ENCODE measurements around the gene ABCC4. TPM values are rescaled to one million over a fixed set of nuclear protein-coding genes. Genes with fewer than 3 reads are reported as not detected.

ABCC4 gene, protein sequence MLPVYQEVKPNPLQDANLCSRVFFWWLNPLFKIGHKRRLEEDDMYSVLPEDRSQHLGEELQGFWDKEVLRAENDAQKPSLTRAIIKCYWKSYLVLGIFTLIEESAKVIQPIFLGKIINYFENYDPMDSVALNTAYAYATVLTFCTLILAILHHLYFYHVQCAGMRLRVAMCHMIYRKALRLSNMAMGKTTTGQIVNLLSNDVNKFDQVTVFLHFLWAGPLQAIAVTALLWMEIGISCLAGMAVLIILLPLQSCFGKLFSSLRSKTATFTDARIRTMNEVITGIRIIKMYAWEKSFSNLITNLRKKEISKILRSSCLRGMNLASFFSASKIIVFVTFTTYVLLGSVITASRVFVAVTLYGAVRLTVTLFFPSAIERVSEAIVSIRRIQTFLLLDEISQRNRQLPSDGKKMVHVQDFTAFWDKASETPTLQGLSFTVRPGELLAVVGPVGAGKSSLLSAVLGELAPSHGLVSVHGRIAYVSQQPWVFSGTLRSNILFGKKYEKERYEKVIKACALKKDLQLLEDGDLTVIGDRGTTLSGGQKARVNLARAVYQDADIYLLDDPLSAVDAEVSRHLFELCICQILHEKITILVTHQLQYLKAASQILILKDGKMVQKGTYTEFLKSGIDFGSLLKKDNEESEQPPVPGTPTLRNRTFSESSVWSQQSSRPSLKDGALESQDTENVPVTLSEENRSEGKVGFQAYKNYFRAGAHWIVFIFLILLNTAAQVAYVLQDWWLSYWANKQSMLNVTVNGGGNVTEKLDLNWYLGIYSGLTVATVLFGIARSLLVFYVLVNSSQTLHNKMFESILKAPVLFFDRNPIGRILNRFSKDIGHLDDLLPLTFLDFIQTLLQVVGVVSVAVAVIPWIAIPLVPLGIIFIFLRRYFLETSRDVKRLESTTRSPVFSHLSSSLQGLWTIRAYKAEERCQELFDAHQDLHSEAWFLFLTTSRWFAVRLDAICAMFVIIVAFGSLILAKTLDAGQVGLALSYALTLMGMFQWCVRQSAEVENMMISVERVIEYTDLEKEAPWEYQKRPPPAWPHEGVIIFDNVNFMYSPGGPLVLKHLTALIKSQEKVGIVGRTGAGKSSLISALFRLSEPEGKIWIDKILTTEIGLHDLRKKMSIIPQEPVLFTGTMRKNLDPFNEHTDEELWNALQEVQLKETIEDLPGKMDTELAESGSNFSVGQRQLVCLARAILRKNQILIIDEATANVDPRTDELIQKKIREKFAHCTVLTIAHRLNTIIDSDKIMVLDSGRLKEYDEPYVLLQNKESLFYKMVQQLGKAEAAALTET (N-terminal part only)
- 10 to 100 TPM; 26.2 to 38.3 TPM for total RNA-seq
- 10 to 100 TPM; 24.7 to 60.9 (median 47.4) TPM for polyA plus RNA-seq (ENCODE audit: insufficient read length in 6 of 6)
- long read RNA-seq, donor 1, partial matches to known transcripts, result 6 of 26 reads
- long read RNA-seq, donor 1, other reads (novel, unspliced or antisense), result 18 of 26 reads
- long read RNA-seq, donor 2, full-length matches to known transcripts, result 1 of 47 reads
- long read RNA-seq, donor 2, partial matches to known transcripts, result 0 of 47 reads
- long read RNA-seq, donor 2, other reads (novel, unspliced or antisense), result 46 of 47 reads
- long read RNA-seq, donor 3, full-length matches to known transcripts, result 2 of 12 reads
- long read RNA-seq, donor 3, partial matches to known transcripts, result 0 of 12 reads
- long read RNA-seq, donor 3, other reads (novel, unspliced or antisense), result 10 of 12 reads
- long read RNA-seq, donor 4, partial matches to known transcripts, result 1 of 2 reads
- long read RNA-seq, donor 4, other reads (novel, unspliced or antisense), result 1 of 2 reads
- long read RNA-seq, donor 5, full-length matches to known transcripts, result 2 of 2 reads
- long read RNA-seq, donor 5, partial matches to known transcripts, result 0 of 2 reads
- long read RNA-seq, donor 5, other reads (novel, unspliced or antisense), result 0 of 2 reads
- long read RNA-seq, donor 6, partial matches to known transcripts, result 0 of 12 reads
- long read RNA-seq, donor 6, other reads (novel, unspliced or antisense), result 12 of 12 reads
- long read RNA-seq, donor 7, partial matches to known transcripts, result 0 of 10 reads
- long read RNA-seq, donor 7, other reads (novel, unspliced or antisense), result 9 of 10 reads
- long read RNA-seq, donor 8, full-length matches to known transcripts, result 2 of 2 reads
- long read RNA-seq, donor 8, partial matches to known transcripts, result 0 of 2 reads
- long read RNA-seq, donor 8, other reads (novel, unspliced or antisense), result 0 of 2 reads
- long read RNA-seq, donor 9, result 0 reads
- long read RNA-seq, donor 10, partial matches to known transcripts, result 4 of 4 reads
- long read RNA-seq, donor 10, other reads (novel, unspliced or antisense), result 0 of 4 reads
- long read RNA-seq, donor 11, result 0 reads
- long read RNA-seq, donor 12, full-length matches to known transcripts, result 2 of 2 reads
- long read RNA-seq, donor 12, partial matches to known transcripts, result 0 of 2 reads
- long read RNA-seq, donor 12, other reads (novel, unspliced or antisense), result 0 of 2 reads

DNA sequence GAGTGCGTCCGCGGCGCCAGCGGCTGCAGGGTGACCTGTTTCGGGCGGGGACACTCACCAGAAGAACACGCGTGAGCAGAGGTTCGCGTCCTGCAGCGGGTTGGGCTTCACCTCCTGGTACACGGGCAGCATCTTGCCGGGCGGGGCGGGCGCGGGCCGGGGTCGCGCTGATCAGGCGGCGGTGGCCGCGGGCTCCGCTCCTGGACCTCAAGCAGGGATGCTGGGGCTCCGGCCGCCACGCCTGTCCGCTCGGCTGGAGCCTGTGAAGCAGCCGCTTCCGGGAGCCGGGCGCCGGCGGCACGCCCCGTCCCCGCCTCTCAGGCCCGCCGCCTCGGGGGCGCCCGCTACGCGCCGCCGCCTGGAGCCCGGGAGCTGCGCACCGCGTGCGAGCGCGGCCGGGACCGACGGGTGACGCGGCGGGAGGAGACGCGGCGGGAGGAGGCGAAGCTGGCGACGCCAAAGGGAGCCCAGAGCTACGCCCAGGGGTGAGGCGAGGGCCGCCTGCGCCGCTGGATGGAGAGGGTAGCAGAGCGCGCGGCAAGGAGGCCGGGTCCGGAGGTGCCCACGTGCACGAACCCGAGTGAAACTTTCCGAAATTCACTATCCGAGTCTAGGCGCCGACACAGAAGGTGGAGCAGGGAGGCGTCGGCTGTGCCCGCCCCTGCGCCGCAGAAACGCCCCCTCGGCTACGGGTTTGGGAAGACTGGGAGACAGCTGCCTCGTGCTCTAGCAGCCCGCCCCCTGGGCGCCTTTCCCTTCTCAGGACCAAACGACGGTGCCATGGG lies at the start of gene ABCC4:
Gene ABCC4 (minus strand): TSS at position 269 of the 785 bp plus-strand sequence. CDS start 137 bp downstream, at position 132.
- peak within 1 kb of the TSS; percentile 72 to 82 for H3K27ac ChIP-seq
- H3K27me3 ChIP-seq, result peaks cover 0 to 22% of the 10 kb centered on the region in 2 donors
- no peaks in the 10 kb centered on the region for H3K9me3 ChIP-seq
- ATAC-seq (peak; percentile 76), DNase-seq (peak; percentile 59 to 93 (median 74))
- H3K4me3 ChIP-seq, result peak within 1 kb of the TSS; percentile 86 to 94
- intact Hi-C loops (cut with DNase I), result no loop called here
- TF ChIP-seq, protein P1, sequence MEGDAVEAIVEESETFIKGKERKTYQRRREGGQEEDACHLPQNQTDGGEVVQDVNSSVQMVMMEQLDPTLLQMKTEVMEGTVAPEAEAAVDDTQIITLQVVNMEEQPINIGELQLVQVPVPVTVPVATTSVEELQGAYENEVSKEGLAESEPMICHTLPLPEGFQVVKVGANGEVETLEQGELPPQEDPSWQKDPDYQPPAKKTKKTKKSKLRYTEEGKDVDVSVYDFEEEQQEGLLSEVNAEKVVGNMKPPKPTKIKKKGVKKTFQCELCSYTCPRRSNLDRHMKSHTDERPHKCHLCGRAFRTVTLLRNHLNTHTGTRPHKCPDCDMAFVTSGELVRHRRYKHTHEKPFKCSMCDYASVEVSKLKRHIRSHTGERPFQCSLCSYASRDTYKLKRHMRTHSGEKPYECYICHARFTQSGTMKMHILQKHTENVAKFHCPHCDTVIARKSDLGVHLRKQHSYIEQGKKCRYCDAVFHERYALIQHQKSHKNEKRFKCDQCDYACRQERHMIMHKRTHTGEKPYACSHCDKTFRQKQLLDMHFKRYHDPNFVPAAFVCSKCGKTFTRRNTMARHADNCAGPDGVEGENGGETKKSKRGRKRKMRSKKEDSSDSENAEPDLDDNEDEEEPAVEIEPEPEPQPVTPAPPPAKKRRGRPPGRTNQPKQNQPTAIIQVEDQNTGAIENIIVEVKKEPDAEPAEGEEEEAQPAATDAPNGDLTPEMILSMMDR (IDR thresholded peaks at IDR 0.05), result no peak
- no peaks in the 10 kb centered on the region for H3K36me3 ChIP-seq
- peaks cover 0 to 46% of the 10 kb centered on the region in 2 donors for H3K4me1 ChIP-seq

DNA sequence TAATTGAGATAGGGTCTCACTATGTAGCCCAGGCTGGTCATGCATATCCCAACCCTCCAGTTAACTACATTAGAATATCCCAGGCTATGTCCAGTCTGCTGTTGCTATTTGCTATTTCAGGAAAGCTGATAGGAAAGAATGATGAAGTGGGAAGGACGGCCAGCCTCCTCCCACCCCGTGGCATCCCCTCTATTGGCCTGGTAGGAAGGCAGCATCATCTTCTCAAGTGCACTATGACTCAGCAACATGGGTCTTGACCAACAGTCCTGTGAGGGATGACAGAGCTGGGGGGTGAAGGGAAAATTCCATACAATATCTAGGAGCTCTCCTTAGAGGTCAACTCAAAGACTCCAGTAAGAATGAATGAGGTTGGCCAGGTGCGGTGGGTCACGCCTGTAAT lies 48.0 kb upstream of the ABCC4 start:
- TF ChIP-seq, protein P1 (IDR thresholded peaks at IDR 0.05), result no peak
- no peaks in the 10 kb centered on the region for H3K27me3 ChIP-seq
- intact Hi-C loops (cut with DNase I), result no loop called here
- no peak for ATAC-seq
- no peak overlapping the region for H3K4me3 ChIP-seq
- no peaks in the 10 kb centered on the region for H3K36me3 ChIP-seq
- no peak overlapping the region for H3K27ac ChIP-seq
- H3K4me1 ChIP-seq, result no peaks in the 10 kb centered on the region
- no peak for DNase-seq
- H3K9me3 ChIP-seq, result no peaks in the 10 kb centered on the region

DNA sequence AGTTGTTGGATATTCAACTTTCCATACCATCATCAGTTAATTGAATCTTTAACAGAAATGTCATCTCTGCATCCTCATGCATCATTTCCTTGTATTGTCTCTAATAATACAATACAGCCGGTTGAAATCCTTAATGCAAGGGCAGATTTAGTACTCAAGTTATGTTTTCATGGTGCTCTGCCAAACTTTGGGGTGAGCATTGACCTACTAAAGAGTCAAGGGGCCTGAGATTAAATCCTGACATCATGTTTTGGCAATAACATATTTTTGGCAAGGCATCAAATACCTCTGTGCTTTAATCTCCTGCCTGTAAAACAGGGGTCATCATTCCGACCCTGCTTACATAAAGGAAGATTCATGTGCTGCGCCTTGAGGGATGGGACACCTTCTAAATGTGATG lies 42.7 kb upstream of the ABCC4 start:
- no peaks in the 10 kb centered on the region for H3K36me3 ChIP-seq
- DNase-seq (peak in 1 of 4 donors; percentile 25), ATAC-seq (no peak)
- TF ChIP-seq, protein P1 (IDR thresholded peaks at IDR 0.05), result no peak
- H3K4me1 ChIP-seq, result no peaks in the 10 kb centered on the region
- no peaks in the 10 kb centered on the region for H3K27me3 ChIP-seq
- H3K4me3 ChIP-seq, result no peak overlapping the region
- intact Hi-C loops (cut with DNase I), result no loop called here
- H3K27ac ChIP-seq, result no peak overlapping the region
- H3K9me3 ChIP-seq, result no peaks in the 10 kb centered on the region

Measured in left lung (tissue), 14 donors.